ENCODE data around the gene LAMA4.
"Not testable (repeated sequence)": the region's sequence is repeated elsewhere in the genome, so short reads cannot be mapped to it uniquely, and the experiment has no call there.

The LAMA4 gene

GRCh38 chr6:112207131-112207530 is 47.2 kb downstream of the LAMA4 start:
- no peak for DNase-seq

- DNase-seq: no peak
Measured at GRCh38 chr6:112206110-112206458, 48.3 kb downstream of the LAMA4 start.

- DNase-seq: no peak
Measured at GRCh38 chr6:112205427-112206109, 48.8 kb downstream of the LAMA4 start.

- no peak for DNase-seq
Measured at GRCh38 chr6:112204350-112204706, 50.0 kb downstream of the LAMA4 start.

- DNase-seq: no peak
Measured at GRCh38 chr6:112203577-112204349, 50.6 kb downstream of the LAMA4 start.

GRCh38 chr6:112202639-112203341 is 51.6 kb downstream of the LAMA4 start:
- no peak for DNase-seq

GRCh38 chr6:112200185-112200914 is 54.0 kb downstream of the LAMA4 start:
- not testable (repeated sequence) for DNase-seq

- no peak for DNase-seq
Measured at GRCh38 chr6:112199001-112199403, 55.4 kb downstream of the LAMA4 start.

GRCh38 chr6:112198582-112198981 is 55.8 kb downstream of the LAMA4 start:
- no peak for DNase-seq

- DNase-seq: no peak
Measured at GRCh38 chr6:112197636-112198035, 56.7 kb downstream of the LAMA4 start.

GRCh38 chr6:112196306-112196705 is 58.1 kb downstream of the LAMA4 start:
- no peak for DNase-seq

- DNase-seq: no peak
Measured at GRCh38 chr6:112195166-112195565, 59.2 kb downstream of the LAMA4 start.

GRCh38 chr6:112194511-112194910 is 59.9 kb downstream of the LAMA4 start:
- no peak for DNase-seq

- no peak for DNase-seq
Measured at GRCh38 chr6:112193535-112194051, 60.8 kb downstream of the LAMA4 start.

GRCh38 chr6:112193117-112193516 is 61.2 kb downstream of the LAMA4 start:
- DNase-seq: no peak

GRCh38 chr6:112191509-112192020 is 62.8 kb downstream of the LAMA4 start:
- no peak for DNase-seq

- DNase-seq: no peak
Measured at GRCh38 chr6:112190164-112190563, 64.2 kb downstream of the LAMA4 start.

GRCh38 chr6:112189494-112189893 is 64.9 kb downstream of the LAMA4 start:
- no peak for DNase-seq

GRCh38 chr6:112188906-112189305 is 65.5 kb downstream of the LAMA4 start:
- no peak for DNase-seq

GRCh38 chr6:112187736-112188135 is 66.6 kb downstream of the LAMA4 start:
- no peak for DNase-seq

GRCh38 chr6:112184951-112185350 is 69.4 kb downstream of the LAMA4 start:
- no peak for DNase-seq

- no peak for DNase-seq
Measured at GRCh38 chr6:112183271-112183671, 71.1 kb downstream of the LAMA4 start.

- DNase-seq: no peak
Measured at GRCh38 chr6:112181130-112181529, 73.2 kb downstream of the LAMA4 start.

Measured in central memory CD4-positive, alpha-beta T cell (primary cell).